Measurements from ENCODE around the gene PARP11. TPM values are rescaled to one million over a fixed set of nuclear protein-coding genes. Genes with fewer than 3 reads are reported as not detected.

PARP11 gene
- total and polyA plus RNA-seq, 4 donors, result 2.2 to 7.1 (median 4.0) TPM

DNA sequence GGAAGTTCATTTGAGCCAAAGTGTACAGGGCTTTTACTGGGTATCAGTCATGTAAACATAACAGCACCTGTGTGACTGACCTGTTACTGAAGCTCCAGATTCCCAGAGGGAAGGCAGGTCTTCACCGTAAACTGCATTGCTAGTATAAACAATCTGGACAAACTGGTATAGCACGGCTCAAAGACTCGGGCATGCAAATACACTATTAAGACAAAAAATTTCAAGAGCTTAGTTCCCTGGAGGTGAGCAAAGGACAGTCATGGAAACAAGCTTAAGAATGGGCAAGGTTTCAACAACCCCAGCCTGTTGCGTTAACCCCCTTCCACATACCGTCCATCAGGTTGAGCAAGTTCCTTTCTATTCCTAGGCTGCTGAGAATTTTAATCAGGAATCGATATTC lies 9.4 kb downstream of the PARP11 start:
- H3K36me3 ChIP-seq (ENCODE audit: control insufficient read depth in 4 of 4, insufficient read depth in 3 of 4, low read depth in 1 of 4, low read length in 3 of 4), result peaks cover 0 to 3% (median 0%) of the 10 kb centered on the region in 4 donors
- DNase-seq (ENCODE audit: low spot score), result no peak
- no peaks in the 10 kb centered on the region for H3K27me3 ChIP-seq (ENCODE audit: control insufficient read depth in 4 of 4, insufficient read depth in 4 of 4, low read length in 3 of 4)
- peaks cover 0 to 5% (median 0%) of the 10 kb centered on the region in 4 donors for H3K9me3 ChIP-seq (ENCODE audit: control insufficient read depth in 4 of 4, low read length in 3 of 4)
- H3K4me3 ChIP-seq (ENCODE audit: low read depth in 1 of 3, low read length in 3 of 3), result no peak overlapping the region
- 96% methylated on average over 6 of the region's 6 CpGs for WGBS
- H3K9ac ChIP-seq (ENCODE audit: low read depth in 1 of 2, low read length in 2 of 2), result no peak overlapping the region
- H3K4me1 ChIP-seq (ENCODE audit: control insufficient read depth in 4 of 4, insufficient read depth in 4 of 4, low read length in 3 of 4), result no peaks in the 10 kb centered on the region
- no peak overlapping the region for H3K27ac ChIP-seq (ENCODE audit: low read depth in 1 of 2, low read length in 2 of 2)
- TF ChIP-seq JUND (IDR thresholded peaks at IDR 0.05) (no peak), YY1 (IDR thresholded peaks at IDR 0.05) (no peak), HNF4G (IDR thresholded peaks at IDR 0.05) (no peak), FOXA1 (IDR thresholded peaks at IDR 0.05) (no peak), RXRA (IDR thresholded peaks at IDR 0.05) (no peak), HNF4A (conservative IDR thresholded peaks at IDR 0.05) (no peak), NR2F2 (IDR thresholded peaks at IDR 0.05) (no peak), ZBTB33 (IDR thresholded peaks at IDR 0.05) (no peak), SP1 (IDR thresholded peaks at IDR 0.05) (no peak), EGR1 (IDR thresholded peaks at IDR 0.05; ENCODE audit: low read depth in 2 of 2) (no peak), MAX (IDR thresholded peaks at IDR 0.05) (no peak), REST (IDR thresholded peaks at IDR 0.05) (no peak), FOXA2 (IDR thresholded peaks at IDR 0.05) (no peak), TAF1 (conservative IDR thresholded peaks at IDR 0.05) (no peak), GABPA (IDR thresholded peaks at IDR 0.05 in 1 of 2, conservative IDR thresholded peaks at IDR 0.05 in 1 of 2) (no peak), RAD21 (IDR thresholded peaks at IDR 0.05) (no peak)
- TF ChIP-seq, protein P1, sequence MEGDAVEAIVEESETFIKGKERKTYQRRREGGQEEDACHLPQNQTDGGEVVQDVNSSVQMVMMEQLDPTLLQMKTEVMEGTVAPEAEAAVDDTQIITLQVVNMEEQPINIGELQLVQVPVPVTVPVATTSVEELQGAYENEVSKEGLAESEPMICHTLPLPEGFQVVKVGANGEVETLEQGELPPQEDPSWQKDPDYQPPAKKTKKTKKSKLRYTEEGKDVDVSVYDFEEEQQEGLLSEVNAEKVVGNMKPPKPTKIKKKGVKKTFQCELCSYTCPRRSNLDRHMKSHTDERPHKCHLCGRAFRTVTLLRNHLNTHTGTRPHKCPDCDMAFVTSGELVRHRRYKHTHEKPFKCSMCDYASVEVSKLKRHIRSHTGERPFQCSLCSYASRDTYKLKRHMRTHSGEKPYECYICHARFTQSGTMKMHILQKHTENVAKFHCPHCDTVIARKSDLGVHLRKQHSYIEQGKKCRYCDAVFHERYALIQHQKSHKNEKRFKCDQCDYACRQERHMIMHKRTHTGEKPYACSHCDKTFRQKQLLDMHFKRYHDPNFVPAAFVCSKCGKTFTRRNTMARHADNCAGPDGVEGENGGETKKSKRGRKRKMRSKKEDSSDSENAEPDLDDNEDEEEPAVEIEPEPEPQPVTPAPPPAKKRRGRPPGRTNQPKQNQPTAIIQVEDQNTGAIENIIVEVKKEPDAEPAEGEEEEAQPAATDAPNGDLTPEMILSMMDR (IDR thresholded peaks at IDR 0.05; ENCODE audit: low read depth, low read length, missing input control), result no peak
- TF ChIP-seq, protein P2, sequence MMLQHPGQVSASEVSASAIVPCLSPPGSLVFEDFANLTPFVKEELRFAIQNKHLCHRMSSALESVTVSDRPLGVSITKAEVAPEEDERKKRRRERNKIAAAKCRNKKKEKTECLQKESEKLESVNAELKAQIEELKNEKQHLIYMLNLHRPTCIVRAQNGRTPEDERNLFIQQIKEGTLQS (IDR thresholded peaks at IDR 0.05), result no peak

All from liver (tissue), 9 donors.